Type B pancreatic cell (in vitro differentiated cells): ENCODE data around the gene KRTAP5-3. TPM values are rescaled to one million over a fixed set of nuclear protein-coding genes. Genes with fewer than 3 reads are reported as not detected.
A peak's percentile ranks its signal among the peaks of the same experiment; 100 is the strongest.

Experiments
- DNase-seq: peaks from one replicate; pipeline ENCODE4 v3.0.0; 2021; ENCODE audit warnings: mixed read lengths; ENCODE audit not compliant: unreplicated experiment; ENCODE audit errors: extremely low spot score
- H3K27ac Mint-ChIP-seq: 2 replicates; pipeline ENCODE4 v1.8.0; 2021; ENCODE audit warnings: mild to moderate bottlenecking, mixed read lengths
- H3K27me3 Mint-ChIP-seq: 2 replicates; pipeline ENCODE4 v1.8.0; 2021; ENCODE audit warnings: mixed read lengths
- H3K36me3 Mint-ChIP-seq: 2 replicates; pipeline ENCODE4 v1.8.0; 2021; ENCODE audit warnings: mixed read lengths
- H3K4me1 Mint-ChIP-seq: one replicate; pipeline ENCODE4 v1.8.0; 2021; ENCODE audit warnings: mixed read lengths; ENCODE audit not compliant: unreplicated experiment
- H3K4me3 Mint-ChIP-seq: 2 replicates; pipeline ENCODE4 v1.8.0; 2021; ENCODE audit warnings: mild to moderate bottlenecking, mixed read lengths
- H3K9me3 Mint-ChIP-seq: 2 replicates; pipeline ENCODE4 v1.8.0; 2021; ENCODE audit warnings: mixed read lengths
- CTCF ChIP-seq: fragments of 200-600 bp; sonication (generic); conservative IDR thresholded peaks from 2 replicates; pipeline ENCODE4 v1.5.0; 2021; ENCODE audit warnings: antibody characterized with exemption, mild to moderate bottlenecking
- total RNA-seq: library from RNA; stranded (reverse); gene quantifications from 2 replicates; pipeline ENCODE4 v1.2.1, GENCODE V29; 2021; ENCODE audit warnings: low replicate concordance

Gene KRTAP5-3
- total RNA-seq, 1 donor from 2014 or later, result not detected

DNA sequence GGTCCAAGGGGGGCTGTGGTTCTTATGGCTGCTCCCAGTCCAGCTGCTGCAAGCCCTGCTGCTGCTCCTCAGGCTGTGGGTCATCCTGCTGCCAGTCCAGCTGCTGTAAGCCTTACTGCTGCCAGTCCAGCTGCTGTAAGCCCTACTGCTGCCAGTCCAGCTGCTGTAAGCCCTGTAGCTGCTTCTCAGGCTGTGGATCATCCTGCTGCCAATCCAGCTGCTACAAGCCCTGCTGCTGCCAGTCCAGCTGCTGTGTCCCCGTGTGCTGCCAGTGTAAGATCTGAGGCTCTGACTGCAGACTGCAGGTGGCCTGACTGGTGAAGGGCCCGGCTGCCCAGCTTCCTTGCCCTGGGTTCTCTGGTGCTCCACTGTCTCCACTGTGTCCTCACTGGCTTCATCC, 22.0 kb upstream of the KRTAP5-3 start:
- Mint-ChIP-seq H3K4me1 (peaks cover 4% of the 10 kb centered on the region), H3K4me3 (no peak overlapping the region), H3K27me3 (peaks cover 41% of the 10 kb centered on the region), H3K9me3 (no peaks in the 10 kb centered on the region), H3K27ac (no peak overlapping the region), H3K36me3 (no peaks in the 10 kb centered on the region)
- DNase-seq, result no peak
- no peak for TF ChIP-seq CTCF

GRCh38 chr11:1629326-1630185, 21.3 kb upstream of the KRTAP5-3 start, which contains the start of gene KRTAP5-5:
Gene KRTAP5-5 (plus strand): TSS chr11:1629775. CDS start chr11:1629841, 66 bp downstream.
- TF ChIP-seq CTCF, result no peak
- H3K27me3 Mint-ChIP-seq, result peaks cover 41% of the 10 kb centered on the region
- no peak within 1 kb of the TSS for H3K27ac Mint-ChIP-seq
- no peak for DNase-seq
- peaks cover 4% of the 10 kb centered on the region for H3K4me1 Mint-ChIP-seq
- H3K4me3 Mint-ChIP-seq, result no peak within 1 kb of the TSS
- H3K36me3 Mint-ChIP-seq, result no peaks in the 10 kb centered on the region
- H3K9me3 Mint-ChIP-seq, result no peaks in the 10 kb centered on the region

- Mint-ChIP-seq H3K9me3 (no peaks in the 10 kb centered on the region), H3K36me3 (no peaks in the 10 kb centered on the region), H3K27me3 (peaks cover 41% of the 10 kb centered on the region), H3K4me1 (peaks cover 4% of the 10 kb centered on the region), H3K27ac (no peak overlapping the region), H3K4me3 (no peak overlapping the region)
- no peak for DNase-seq
- TF ChIP-seq CTCF, result peak; percentile 95
Observed at GRCh38 chr11:1628506-1629325, 20.5 kb upstream of the KRTAP5-3 start.

DNA sequence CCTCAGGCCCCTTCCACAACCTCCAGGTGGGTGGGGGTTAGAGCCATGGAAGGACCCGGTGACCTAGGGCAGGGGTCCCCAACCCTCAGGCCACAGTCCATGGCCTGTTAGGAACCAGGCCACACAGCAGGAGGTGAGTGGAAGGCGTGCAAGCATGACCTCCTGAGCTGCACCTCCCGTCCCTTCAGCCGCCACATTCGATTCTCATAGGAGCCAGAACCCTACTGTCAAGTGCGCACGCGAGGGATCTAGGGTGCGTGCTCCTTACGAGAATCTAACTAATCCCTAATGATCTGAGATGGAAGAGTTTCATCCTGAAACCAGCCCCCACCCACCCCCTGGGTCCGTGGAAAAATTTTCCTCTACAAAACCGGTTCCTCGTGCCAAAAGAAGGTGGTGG, 17.3 kb upstream of the KRTAP5-3 start:
- no peak for TF ChIP-seq CTCF
- Mint-ChIP-seq H3K9me3 (no peaks in the 10 kb centered on the region), H3K27me3 (peaks cover 35% of the 10 kb centered on the region), H3K4me1 (no peaks in the 10 kb centered on the region), H3K36me3 (no peaks in the 10 kb centered on the region), H3K27ac (no peak overlapping the region), H3K4me3 (no peak overlapping the region)
- no peak for DNase-seq

DNA sequence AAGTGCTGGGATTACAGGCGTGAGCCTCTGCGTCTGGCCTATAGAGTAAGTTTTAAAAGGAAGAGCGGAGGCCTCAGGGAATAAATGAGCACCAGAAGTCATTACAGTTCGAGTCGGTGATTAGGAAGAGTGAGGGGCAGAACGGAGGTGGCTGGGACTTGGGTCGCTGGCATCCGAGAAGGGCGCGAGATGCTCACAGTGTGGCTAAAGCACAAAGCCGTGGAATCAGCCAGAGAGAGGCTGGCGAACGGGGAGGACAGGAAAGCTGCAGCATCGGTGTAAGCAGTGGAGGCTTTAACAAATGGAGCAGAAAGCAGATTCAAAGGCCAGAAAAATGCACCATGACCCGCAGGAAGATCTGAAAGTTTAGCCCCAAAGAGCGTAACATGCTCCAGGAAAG, 16.4 kb upstream of the KRTAP5-3 start:
- H3K27ac Mint-ChIP-seq, result no peak overlapping the region
- H3K4me1 Mint-ChIP-seq, result peaks cover under 1% of the 10 kb centered on the region
- H3K9me3 Mint-ChIP-seq, result no peaks in the 10 kb centered on the region
- H3K27me3 Mint-ChIP-seq, result peaks cover 38% of the 10 kb centered on the region
- H3K36me3 Mint-ChIP-seq, result no peaks in the 10 kb centered on the region
- H3K4me3 Mint-ChIP-seq, result no peak overlapping the region
- no peak for DNase-seq
- TF ChIP-seq CTCF, result no peak
